Right renal cortex interstitium (tissue), 3 donors: ENCODE measurements around the gene PRCP. TPM values are rescaled to one million over a fixed set of nuclear protein-coding genes. Genes with fewer than 3 reads are reported as not detected.
"Not testable (repeated sequence)": the region's sequence is repeated elsewhere in the genome, so short reads cannot be mapped to it uniquely, and the experiment has no call there.

Experiments
- DNase-seq, 3 donors: peaks; one replicate each; pipeline ENCODE4 v3.0.0-alpha.2; 2013; ENCODE audit warnings: low read depth in 3 of 3, low spot score in 2 of 3
- polyA plus RNA-seq, 3 donors: library from polyadenylated mRNA; unstranded; fragments of 120-200 nt; gene quantifications; one replicate each; pipeline ENCODE4 v1.2.1, GENCODE V29; 2013; ENCODE audit not compliant: insufficient read length in 3 of 3

The PRCP gene
- polyA plus RNA-seq, result 100 to 1,000 TPM; 301 to 310 (median 307) TPM

GRCh38 chr11:82900277-82901164 is at the start of gene PRCP:
TSS of gene PRCP (minus strand) at chr11:82900430. CDS start at chr11:82900402, 28 bp downstream.
- DNase-seq, result peak; percentile 65 to 78 (median 75)

- DNase-seq, result no peak
Observed at GRCh38 chr11:82949352-82949751, 49.1 kb upstream of the PRCP start.

GRCh38 chr11:82945682-82946081 is 45.5 kb upstream of the PRCP start:
- DNase-seq, result no peak

- not testable (repeated sequence) for DNase-seq
Observed at GRCh38 chr11:82945041-82945440, 44.8 kb upstream of the PRCP start.

GRCh38 chr11:82944198-82944597 is 44.0 kb upstream of the PRCP start:
- no peak for DNase-seq

- not testable (repeated sequence) for DNase-seq
Observed at GRCh38 chr11:82943430-82943829, 43.2 kb upstream of the PRCP start.

GRCh38 chr11:82942376-82942775 is 42.1 kb upstream of the PRCP start:
- no peak for DNase-seq

GRCh38 chr11:82939456-82939855 is 39.2 kb upstream of the PRCP start:
- DNase-seq, result no peak

GRCh38 chr11:82937554-82937953 is 37.3 kb upstream of the PRCP start:
- no peak for DNase-seq

- DNase-seq, result no peak
Observed at GRCh38 chr11:82936261-82936660, 36.0 kb upstream of the PRCP start.

GRCh38 chr11:82932564-82932963 is 32.3 kb upstream of the PRCP start:
- no peak for DNase-seq

- DNase-seq, result no peak
Observed at GRCh38 chr11:82930734-82931133, 30.5 kb upstream of the PRCP start.

- DNase-seq, result no peak
Observed at GRCh38 chr11:82930229-82930628, 30.0 kb upstream of the PRCP start.

- DNase-seq, result no peak
Observed at GRCh38 chr11:82929121-82929520, 28.9 kb upstream of the PRCP start.

GRCh38 chr11:82927264-82927880 is 27.1 kb upstream of the PRCP start:
- DNase-seq, result peak in 2 of 3 donors; percentile 21 to 23

- no peak for DNase-seq
Observed at GRCh38 chr11:82924522-82925224, 24.4 kb upstream of the PRCP start.

- not testable (repeated sequence) for DNase-seq
Observed at GRCh38 chr11:82922396-82923173, 22.4 kb upstream of the PRCP start.

- not testable (repeated sequence) for DNase-seq
Observed at GRCh38 chr11:82920227-82920626, 20.0 kb upstream of the PRCP start.

- not testable (repeated sequence) for DNase-seq
Observed at GRCh38 chr11:82919786-82920185, 19.6 kb upstream of the PRCP start.

- no peak for DNase-seq
Observed at GRCh38 chr11:82909015-82909640, 8.9 kb upstream of the PRCP start.
